GM19395 (cell line): ENCODE results near the gene CIP2A.

Experiments
- ATAC-seq: cut with Tn5 transposase; IDR thresholded peaks from one replicate; pipeline ENCODE4 v1.9.1; 2021; ENCODE audit warnings: mild to moderate bottlenecking, moderate library complexity; ENCODE audit not compliant: unreplicated experiment

The CIP2A gene

GRCh38 chr3:108512671-108513070, 76.6 kb downstream of the CIP2A start:
- no peak for ATAC-seq

- ATAC-seq = no peak
Measured at GRCh38 chr3:108511490-108511889, 77.7 kb downstream of the CIP2A start.

- ATAC-seq = no peak
Measured at GRCh38 chr3:108511055-108511454, 78.2 kb downstream of the CIP2A start.

GRCh38 chr3:108510496-108510895, 78.7 kb downstream of the CIP2A start, which contains the start of gene MYH15:
TSS of gene MYH15 (minus strand) at chr3:108510596. CDS start at chr3:108510530, 66 bp downstream.
- ATAC-seq = no peak

- ATAC-seq = no peak
Measured at GRCh38 chr3:108509871-108510270, 79.4 kb downstream of the CIP2A start.

GRCh38 chr3:108509263-108509662, 80.0 kb downstream of the CIP2A start:
- ATAC-seq = no peak

- ATAC-seq = no peak
Measured at GRCh38 chr3:108507902-108508301, 81.3 kb downstream of the CIP2A start.

GRCh38 chr3:108505811-108506210, 83.4 kb downstream of the CIP2A start:
- ATAC-seq = no peak

- ATAC-seq = no peak
Measured at GRCh38 chr3:108503722-108504121, 85.5 kb downstream of the CIP2A start.

- ATAC-seq = no peak
Measured at GRCh38 chr3:108501535-108501934, 87.7 kb downstream of the CIP2A start.

- ATAC-seq = no peak
Measured at GRCh38 chr3:108500728-108501127, 88.5 kb downstream of the CIP2A start.
